ENCODE results near the gene COMMD3.

The COMMD3 gene

DNA sequence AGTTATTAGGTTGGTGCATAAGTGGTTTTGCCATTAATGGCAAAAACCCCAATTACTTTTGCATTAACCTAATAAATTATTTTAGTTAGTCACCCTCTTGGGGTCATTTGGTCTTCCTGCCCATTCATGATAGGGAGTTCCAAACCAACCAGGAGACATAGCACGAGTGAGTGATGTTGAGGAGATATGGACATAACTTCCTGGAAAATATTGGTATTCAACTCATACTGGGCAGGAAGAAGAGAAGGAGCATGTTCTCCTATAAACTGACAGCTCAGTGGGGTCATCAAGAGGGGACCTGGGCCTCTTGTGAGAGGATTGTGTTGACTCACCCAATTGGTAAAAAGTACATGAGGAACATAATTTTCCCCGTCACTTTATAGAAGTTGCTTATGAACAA is 52.8 kb downstream of the COMMD3 start:
- no peak for DNase-seq

DNA sequence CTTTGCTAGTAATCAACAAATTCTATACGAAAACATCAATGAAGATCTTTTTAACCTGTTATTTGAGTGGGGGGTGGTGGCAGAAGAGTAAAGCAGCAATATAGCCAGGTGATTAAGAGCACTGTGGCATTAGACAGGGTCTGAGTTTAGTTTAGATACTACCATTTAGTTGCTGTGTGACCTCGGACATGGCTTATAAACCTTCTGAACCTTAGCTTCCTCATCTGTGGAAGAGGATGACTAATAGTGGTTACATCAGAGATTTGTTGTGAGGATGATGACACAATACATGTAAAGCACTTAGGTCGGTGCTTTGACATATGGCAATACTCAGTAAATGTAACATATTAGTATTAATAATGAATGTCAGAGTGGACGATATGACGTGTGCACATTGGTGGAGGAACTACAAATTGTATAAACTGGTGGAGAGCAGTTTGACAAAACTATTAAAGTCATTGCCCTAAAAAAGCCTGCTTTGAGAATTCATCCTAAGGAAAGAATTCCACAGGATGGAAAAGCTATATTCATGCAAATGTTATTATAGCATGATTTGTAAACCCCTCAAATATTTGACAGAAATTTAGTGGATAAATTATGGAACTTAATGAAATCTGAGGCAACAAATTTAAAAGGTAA is 53.4 kb downstream of the COMMD3 start:
- peak; percentile 39 for DNase-seq
